ENCODE data around the gene ZNF236.
"Not testable (repeated sequence)": the region's sequence is repeated elsewhere in the genome, so short reads cannot be mapped to it uniquely, and the experiment has no call there.

Gene ZNF236

GRCh38 chr18:76953583-76954233, 131.4 kb downstream of the ZNF236 start:
- DNase-seq: no peak

GRCh38 chr18:76955524-76956170, 133.3 kb downstream of the ZNF236 start:
- DNase-seq: no peak

- DNase-seq: no peak
These were observed 134.3 kb downstream of the ZNF236 start for GRCh38 chr18:76956648-76957047.

- DNase-seq: no peak
These were observed 135.3 kb downstream of the ZNF236 start for GRCh38 chr18:76957384-76958355.

- no peak for DNase-seq
These were observed 136.5 kb downstream of the ZNF236 start for GRCh38 chr18:76958692-76959341.

- DNase-seq: no peak
These were observed 137.2 kb downstream of the ZNF236 start for GRCh38 chr18:76959605-76960004.

GRCh38 chr18:76960528-76961035, 138.2 kb downstream of the ZNF236 start:
- DNase-seq: no peak

GRCh38 chr18:76962851-76963250, 140.5 kb downstream of the ZNF236 start:
- no peak for DNase-seq

GRCh38 chr18:76963936-76964335, 141.6 kb downstream of the ZNF236 start:
- DNase-seq: no peak

- not testable (repeated sequence) for DNase-seq
These were observed 143.3 kb downstream of the ZNF236 start for GRCh38 chr18:76965555-76966151.

GRCh38 chr18:76967299-76967698, 144.9 kb downstream of the ZNF236 start:
- DNase-seq: not testable (repeated sequence)

- no peak for DNase-seq
These were observed 145.5 kb downstream of the ZNF236 start for GRCh38 chr18:76967721-76968472.

- DNase-seq: no peak
These were observed 148.6 kb downstream of the ZNF236 start for GRCh38 chr18:76970770-76971559.

- DNase-seq: no peak
These were observed 149.9 kb downstream of the ZNF236 start for GRCh38 chr18:76972241-76972640.

- no peak for DNase-seq
These were observed 150.6 kb downstream of the ZNF236 start for GRCh38 chr18:76972846-76973519.

- DNase-seq: no peak
These were observed 151.3 kb downstream of the ZNF236 start for GRCh38 chr18:76973520-76974266.

GRCh38 chr18:76974386-76974785, 152.0 kb downstream of the ZNF236 start:
- DNase-seq: no peak

- DNase-seq: no peak
These were observed 153.3 kb downstream of the ZNF236 start for GRCh38 chr18:76975577-76976110.

GRCh38 chr18:76977108-76977621, 154.8 kb downstream of the ZNF236 start:
- DNase-seq: no peak
